ENCODE measurements around the gene FMN1.
"Not testable (repeated sequence)": the region's sequence is repeated elsewhere in the genome, so short reads cannot be mapped to it uniquely, and the experiment has no call there.

The FMN1 gene

GRCh38 chr15:32974691-32975090 is 219.8 kb downstream of the FMN1 start:
- DNase-seq (ENCODE audit: low read depth, low spot score) = no peak

GRCh38 chr15:32972686-32973085 is 221.8 kb downstream of the FMN1 start:
- no peak for DNase-seq (ENCODE audit: low read depth, low spot score)

GRCh38 chr15:32970847-32971246 is 223.7 kb downstream of the FMN1 start:
- no peak for DNase-seq (ENCODE audit: low read depth, low spot score)

- no peak for DNase-seq (ENCODE audit: low read depth, low spot score)
These were observed 227.0 kb downstream of the FMN1 start for GRCh38 chr15:32967521-32967920.

- no peak for DNase-seq (ENCODE audit: low read depth, low spot score)
These were observed 228.0 kb downstream of the FMN1 start for GRCh38 chr15:32966512-32966911.

GRCh38 chr15:32965897-32966296 is 228.6 kb downstream of the FMN1 start:
- DNase-seq (ENCODE audit: low read depth, low spot score) = no peak

GRCh38 chr15:32959077-32959476 is 235.4 kb downstream of the FMN1 start:
- DNase-seq (ENCODE audit: low read depth, low spot score) = no peak

GRCh38 chr15:32957219-32957618 is 237.3 kb downstream of the FMN1 start:
- no peak for DNase-seq (ENCODE audit: low read depth, low spot score)

- no peak for DNase-seq (ENCODE audit: low read depth, low spot score)
These were observed 237.8 kb downstream of the FMN1 start for GRCh38 chr15:32956711-32957110.

GRCh38 chr15:32956006-32956405 is 238.5 kb downstream of the FMN1 start:
- no peak for DNase-seq (ENCODE audit: low read depth, low spot score)

- no peak for DNase-seq (ENCODE audit: low read depth, low spot score)
These were observed 241.0 kb downstream of the FMN1 start for GRCh38 chr15:32953533-32953910.

GRCh38 chr15:32952901-32953532 is 241.5 kb downstream of the FMN1 start:
- DNase-seq (ENCODE audit: low read depth, low spot score) = no peak

- DNase-seq (ENCODE audit: low read depth, low spot score) = no peak
These were observed 242.6 kb downstream of the FMN1 start for GRCh38 chr15:32951736-32952464.

GRCh38 chr15:32950051-32950450 is 244.5 kb downstream of the FMN1 start:
- not testable (repeated sequence) for DNase-seq (ENCODE audit: low read depth, low spot score)

GRCh38 chr15:32946210-32946609 is 248.3 kb downstream of the FMN1 start:
- DNase-seq (ENCODE audit: low read depth, low spot score) = no peak

- DNase-seq (ENCODE audit: low read depth, low spot score) = no peak
These were observed 250.1 kb downstream of the FMN1 start for GRCh38 chr15:32944431-32944830.

- DNase-seq (ENCODE audit: low read depth, low spot score) = no peak
These were observed 250.8 kb downstream of the FMN1 start for GRCh38 chr15:32943711-32944110.

GRCh38 chr15:32942401-32942841 is 252.1 kb downstream of the FMN1 start:
- DNase-seq (ENCODE audit: low read depth, low spot score) = no peak

GRCh38 chr15:32941823-32942222 is 252.7 kb downstream of the FMN1 start:
- no peak for DNase-seq (ENCODE audit: low read depth, low spot score)

- no peak for DNase-seq (ENCODE audit: low read depth, low spot score)
These were observed 257.5 kb downstream of the FMN1 start for GRCh38 chr15:32936976-32937375.

GRCh38 chr15:32936283-32936918 is 258.1 kb downstream of the FMN1 start:
- no peak for DNase-seq (ENCODE audit: low read depth, low spot score)

- no peak for DNase-seq (ENCODE audit: low read depth, low spot score)
These were observed 259.4 kb downstream of the FMN1 start for GRCh38 chr15:32935139-32935538.

- DNase-seq (ENCODE audit: low read depth, low spot score) = no peak
These were observed 261.3 kb downstream of the FMN1 start for GRCh38 chr15:32933236-32933635.

Measured in activated CD4-positive, CD25-positive, alpha-beta regulatory T cell treated with anti-CD3 and anti-CD28 coated beads, Interleukin-2, amount 50 U/mL, for 16 hours (primary cell).